ENCODE measurements around the gene VPS50. TPM values are rescaled to one million over a fixed set of nuclear protein-coding genes. Genes with fewer than 3 reads are reported as not detected.

Gene VPS50
- total RNA-seq, 1 experiment from 2014 or later: 13.6 TPM

DNA sequence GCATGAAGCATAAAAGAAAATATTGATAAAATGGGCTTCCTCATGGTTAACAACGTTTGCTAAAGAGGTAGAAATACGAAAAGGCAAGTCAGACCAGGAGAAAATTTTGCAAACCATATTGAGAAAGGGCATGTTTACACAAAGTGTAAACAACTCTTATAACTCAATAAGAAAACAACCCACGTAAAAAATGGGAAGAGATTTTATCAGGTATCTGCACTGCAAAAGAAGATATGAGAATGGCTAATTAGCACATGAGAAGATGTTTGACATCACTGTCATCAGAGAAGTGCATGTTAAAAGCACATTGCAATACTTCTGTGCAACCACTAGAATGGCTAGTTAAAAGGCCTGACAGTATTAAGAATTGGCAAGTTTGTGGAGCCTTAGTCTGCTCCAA is 99.5 kb downstream of the VPS50 start:
- no peak overlapping the region for H3T11ph ChIP-seq (ENCODE audit: low read length)
- H3K79me2 ChIP-seq (ENCODE audit: insufficient read depth, low read length): no peaks in the 10 kb centered on the region
- H3K27ac ChIP-seq (ENCODE audit: insufficient read length, low read depth, low read length): no peak overlapping the region
- no peak overlapping the region for H2BK15ac ChIP-seq (ENCODE audit: low read depth, low read length)
- Mint-ChIP-seq H3K36me3 (ENCODE audit: insufficient read depth in 1 of 3, low read depth in 3 of 3) (no peaks in the 10 kb centered on the region), H3K4me1 (peaks cover 2 to 3% of the 10 kb centered on the region in 2 experiments; a peak in 3 of 4 replicates), H3K27ac (no peak overlapping the region), H3K27me3 (ENCODE audit: low read depth) (no peaks in the 10 kb centered on the region), H3K9me3 (no peaks in the 10 kb centered on the region), H3K4me3 (no peak overlapping the region)
- no peak overlapping the region for H2AK5ac ChIP-seq (ENCODE audit: insufficient read length, low read length)
- H3K27me3 ChIP-seq (ENCODE audit: insufficient read depth, low read length): no peaks in the 10 kb centered on the region
- no peaks in the 10 kb centered on the region for H4K20me1 ChIP-seq (ENCODE audit: control insufficient read depth, insufficient read depth, insufficient read length)
- no peak overlapping the region for H3K14ac ChIP-seq (ENCODE audit: insufficient read depth, low read length)
- no peak for DNase-seq
- no CpG with 5 or more reads among the region's 3 CpGs for WGBS (ENCODE audit: extremely low coverage, insufficient read length, low lambda C conversion rate)
- H3K18ac ChIP-seq (ENCODE audit: insufficient read length, low read depth, low read length): no peak overlapping the region
- no peak overlapping the region for H2BK20ac ChIP-seq (ENCODE audit: low read depth, low read length, poor library complexity, severe bottlenecking)
- no peak overlapping the region for H4K5ac ChIP-seq (ENCODE audit: insufficient read length, low read depth, low read length)
- H3K79me1 ChIP-seq (ENCODE audit: insufficient read depth, low read depth, low read length, poor library complexity, severe bottlenecking): no peaks in the 10 kb centered on the region
- no peak overlapping the region for H3K56ac ChIP-seq (ENCODE audit: insufficient read length, low read depth, low read length)
- no peak overlapping the region for H2BK12ac ChIP-seq (ENCODE audit: insufficient read length, low read depth, low read length)
- TF ChIP-seq, protein P1, sequence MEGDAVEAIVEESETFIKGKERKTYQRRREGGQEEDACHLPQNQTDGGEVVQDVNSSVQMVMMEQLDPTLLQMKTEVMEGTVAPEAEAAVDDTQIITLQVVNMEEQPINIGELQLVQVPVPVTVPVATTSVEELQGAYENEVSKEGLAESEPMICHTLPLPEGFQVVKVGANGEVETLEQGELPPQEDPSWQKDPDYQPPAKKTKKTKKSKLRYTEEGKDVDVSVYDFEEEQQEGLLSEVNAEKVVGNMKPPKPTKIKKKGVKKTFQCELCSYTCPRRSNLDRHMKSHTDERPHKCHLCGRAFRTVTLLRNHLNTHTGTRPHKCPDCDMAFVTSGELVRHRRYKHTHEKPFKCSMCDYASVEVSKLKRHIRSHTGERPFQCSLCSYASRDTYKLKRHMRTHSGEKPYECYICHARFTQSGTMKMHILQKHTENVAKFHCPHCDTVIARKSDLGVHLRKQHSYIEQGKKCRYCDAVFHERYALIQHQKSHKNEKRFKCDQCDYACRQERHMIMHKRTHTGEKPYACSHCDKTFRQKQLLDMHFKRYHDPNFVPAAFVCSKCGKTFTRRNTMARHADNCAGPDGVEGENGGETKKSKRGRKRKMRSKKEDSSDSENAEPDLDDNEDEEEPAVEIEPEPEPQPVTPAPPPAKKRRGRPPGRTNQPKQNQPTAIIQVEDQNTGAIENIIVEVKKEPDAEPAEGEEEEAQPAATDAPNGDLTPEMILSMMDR (conservative IDR thresholded peaks at IDR 0.05): no peak
- H4K91ac ChIP-seq (ENCODE audit: insufficient read length, low read depth, low read length): no peak overlapping the region
- H3K4me2 ChIP-seq (ENCODE audit: insufficient read depth, insufficient read length, low read length): no peak overlapping the region
- H2BK120ac ChIP-seq (ENCODE audit: low read depth, low read length, poor library complexity, severe bottlenecking): no peak overlapping the region
- no peak overlapping the region for H3K9ac ChIP-seq (ENCODE audit: extremely low read depth, insufficient read length, low read length)
- no peak overlapping the region for H4K8ac ChIP-seq (replicated peaks; ENCODE audit: insufficient read length, low read depth, low read length)
- H3K23me2 ChIP-seq (ENCODE audit: insufficient read length, low read depth, low read length, poor library complexity, severe bottlenecking): no peaks in the 10 kb centered on the region
- no peak overlapping the region for H2AFZ ChIP-seq (ENCODE audit: low read length)
- no peak overlapping the region for H3K4ac ChIP-seq (ENCODE audit: low read depth, low read length)
- H3K4me1 ChIP-seq (ENCODE audit: insufficient read depth, low read length): no peaks in the 10 kb centered on the region
- no peak overlapping the region for H2BK5ac ChIP-seq (ENCODE audit: insufficient read length, low read length)
- H3K23ac ChIP-seq (ENCODE audit: insufficient read length, low read depth, low read length): no peak overlapping the region
- no peaks in the 10 kb centered on the region for H3K9me3 ChIP-seq (ENCODE audit: control insufficient read depth, low read depth, low read length)
